ENCODE data around the gene RIPPLY2. TPM values are rescaled to one million over a fixed set of nuclear protein-coding genes. Genes with fewer than 3 reads are reported as not detected.

RIPPLY2 gene
- total and polyA plus RNA-seq, 9 donors: 0.22 to 0.40 (median 0.24) TPM; not detected in 4

GRCh38 chr6:83847179-83847578 is 6.0 kb upstream of the RIPPLY2 start:
- no peaks in the 10 kb centered on the region for H3K27me3 ChIP-seq
- no peak for TF ChIP-seq POLR2A (IDR thresholded peaks at IDR 0.05)
- TF ChIP-seq, protein P1, sequence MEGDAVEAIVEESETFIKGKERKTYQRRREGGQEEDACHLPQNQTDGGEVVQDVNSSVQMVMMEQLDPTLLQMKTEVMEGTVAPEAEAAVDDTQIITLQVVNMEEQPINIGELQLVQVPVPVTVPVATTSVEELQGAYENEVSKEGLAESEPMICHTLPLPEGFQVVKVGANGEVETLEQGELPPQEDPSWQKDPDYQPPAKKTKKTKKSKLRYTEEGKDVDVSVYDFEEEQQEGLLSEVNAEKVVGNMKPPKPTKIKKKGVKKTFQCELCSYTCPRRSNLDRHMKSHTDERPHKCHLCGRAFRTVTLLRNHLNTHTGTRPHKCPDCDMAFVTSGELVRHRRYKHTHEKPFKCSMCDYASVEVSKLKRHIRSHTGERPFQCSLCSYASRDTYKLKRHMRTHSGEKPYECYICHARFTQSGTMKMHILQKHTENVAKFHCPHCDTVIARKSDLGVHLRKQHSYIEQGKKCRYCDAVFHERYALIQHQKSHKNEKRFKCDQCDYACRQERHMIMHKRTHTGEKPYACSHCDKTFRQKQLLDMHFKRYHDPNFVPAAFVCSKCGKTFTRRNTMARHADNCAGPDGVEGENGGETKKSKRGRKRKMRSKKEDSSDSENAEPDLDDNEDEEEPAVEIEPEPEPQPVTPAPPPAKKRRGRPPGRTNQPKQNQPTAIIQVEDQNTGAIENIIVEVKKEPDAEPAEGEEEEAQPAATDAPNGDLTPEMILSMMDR (IDR thresholded peaks at IDR 0.05): no peak
- TF ChIP-seq EP300 (IDR thresholded peaks at IDR 0.05): no peak
- H3K36me3 ChIP-seq: no peaks in the 10 kb centered on the region
- H3K4me3 ChIP-seq: no peak overlapping the region
- H3K27ac ChIP-seq: no peak overlapping the region
- no peaks in the 10 kb centered on the region for H3K4me1 ChIP-seq (ENCODE audit: insufficient read depth)
- no peaks in the 10 kb centered on the region for H3K9me3 ChIP-seq
- intact Hi-C loops (cut with DNase I): no loop called here
- no peak for DNase-seq

- no peak overlapping the region for H3K27ac ChIP-seq
- no peak for TF ChIP-seq POLR2A (IDR thresholded peaks at IDR 0.05)
- TF ChIP-seq, protein P1 (IDR thresholded peaks at IDR 0.05): no peak
- no peak for TF ChIP-seq EP300 (IDR thresholded peaks at IDR 0.05)
- DNase-seq: no peak
- 82 to 83% (median 83%) methylated on average over 2 of the region's 2 CpGs for WGBS, 3 donors
- no peaks in the 10 kb centered on the region for H3K27me3 ChIP-seq
- peaks cover 8% of the 10 kb centered on the region for H3K4me1 ChIP-seq (ENCODE audit: insufficient read depth)
- no peaks in the 10 kb centered on the region for H3K36me3 ChIP-seq
- no peaks in the 10 kb centered on the region for H3K9me3 ChIP-seq
- no peak overlapping the region for H3K4me3 ChIP-seq
- intact Hi-C loops (cut with DNase I): no loop called here
These were observed 4.0 kb upstream of the RIPPLY2 start for GRCh38 chr6:83849127-83849526.

GRCh38 chr6:83849610-83850009 is 3.5 kb upstream of the RIPPLY2 start:
- no peaks in the 10 kb centered on the region for H3K36me3 ChIP-seq
- TF ChIP-seq, protein P1 (IDR thresholded peaks at IDR 0.05): no peak
- TF ChIP-seq EP300 (IDR thresholded peaks at IDR 0.05): no peak
- TF ChIP-seq POLR2A (IDR thresholded peaks at IDR 0.05): no peak
- no peaks in the 10 kb centered on the region for H3K9me3 ChIP-seq
- WGBS, 3 donors: 77 to 87% (median 79%) methylated on average over 3 of the region's 3 CpGs
- H3K27me3 ChIP-seq: no peaks in the 10 kb centered on the region
- H3K4me1 ChIP-seq (ENCODE audit: insufficient read depth): peaks cover 8% of the 10 kb centered on the region
- intact Hi-C loops (cut with DNase I): no loop called here
- H3K4me3 ChIP-seq: no peak overlapping the region
- no peak overlapping the region for H3K27ac ChIP-seq
- no peak for DNase-seq

DNA sequence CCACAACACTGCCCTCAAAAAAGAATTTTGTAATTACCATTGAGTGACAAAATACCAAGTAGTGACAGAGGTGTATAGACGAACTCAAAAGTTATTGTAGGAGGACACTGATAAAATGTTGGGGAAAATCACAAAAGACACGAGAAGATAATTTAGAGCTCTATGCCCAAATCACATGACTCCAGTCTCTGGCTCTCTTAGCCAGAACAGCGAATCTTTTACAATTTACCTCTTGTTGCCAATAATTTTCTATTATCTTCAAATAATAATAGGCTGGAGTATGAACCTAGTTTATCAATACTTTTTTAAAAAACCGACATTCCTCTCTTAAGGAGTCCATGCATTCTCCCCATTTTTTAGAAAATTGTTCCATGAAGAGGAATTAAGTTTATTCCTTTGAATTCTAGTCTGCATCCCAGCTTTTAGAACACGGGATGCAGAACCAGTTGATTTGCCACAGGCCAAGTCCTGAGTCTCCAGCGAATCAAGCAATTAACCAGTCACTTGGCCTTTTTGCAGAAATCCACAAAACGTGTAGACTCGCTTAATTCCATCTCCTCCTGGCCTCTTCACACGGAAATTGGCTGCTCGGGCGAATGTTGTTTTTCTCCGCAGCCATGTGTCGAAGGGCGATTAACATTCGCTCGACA is 507 bp upstream of the RIPPLY2 start:
- 6 to 13% (median 9%) methylated on average over 16 of the region's 16 CpGs for WGBS, 3 donors
- intact Hi-C loops (cut with DNase I): no loop called here
- TF ChIP-seq EP300 (IDR thresholded peaks at IDR 0.05) (no peak), POLR2A (IDR thresholded peaks at IDR 0.05) (no peak)
- TF ChIP-seq, protein P1 (IDR thresholded peaks at IDR 0.05): no peak
- H3K4me1 ChIP-seq (ENCODE audit: insufficient read depth): peaks cover 8% of the 10 kb centered on the region
- H3K4me3 ChIP-seq: peak overlapping the region; percentile 31
- no peak overlapping the region for H3K27ac ChIP-seq
- no peaks in the 10 kb centered on the region for H3K27me3 ChIP-seq
- H3K36me3 ChIP-seq: no peaks in the 10 kb centered on the region
- no peaks in the 10 kb centered on the region for H3K9me3 ChIP-seq
- DNase-seq: no peak
